HG02642 (cell line): ENCODE measurements around the gene DHCR7.
"Not testable (repeated sequence)": the region's sequence is repeated elsewhere in the genome, so short reads cannot be mapped to it uniquely, and the experiment has no call there.

Source experiments
- ATAC-seq: cut with Tn5 transposase; IDR thresholded peaks from one replicate; pipeline ENCODE4 v1.9.1; 2021; ENCODE audit warnings: mild to moderate bottlenecking; ENCODE audit not compliant: unreplicated experiment, poor library complexity

Gene DHCR7

GRCh38 chr11:71423181-71423790 is 24.9 kb downstream of the DHCR7 start:
- no peak for ATAC-seq

- ATAC-seq = not testable (repeated sequence)
Measured at GRCh38 chr11:71422318-71422717, 25.9 kb downstream of the DHCR7 start.

GRCh38 chr11:71421392-71421950 is 26.7 kb downstream of the DHCR7 start:
- ATAC-seq = no peak

- no peak for ATAC-seq
Measured at GRCh38 chr11:71420455-71421241, 27.5 kb downstream of the DHCR7 start.

GRCh38 chr11:71418643-71419042 is 29.6 kb downstream of the DHCR7 start:
- peak; percentile 88 for ATAC-seq

- no peak for ATAC-seq
Measured at GRCh38 chr11:71414645-71415044, 33.5 kb downstream of the DHCR7 start.

GRCh38 chr11:71410363-71410966 is 37.7 kb downstream of the DHCR7 start:
- ATAC-seq = no peak

- no peak for ATAC-seq
Measured at GRCh38 chr11:71408826-71409225, 39.4 kb downstream of the DHCR7 start.

GRCh38 chr11:71407356-71407755 is 40.8 kb downstream of the DHCR7 start:
- no peak for ATAC-seq

- no peak for ATAC-seq
Measured at GRCh38 chr11:71406681-71407080, 41.5 kb downstream of the DHCR7 start.

GRCh38 chr11:71404209-71404608 is 44.0 kb downstream of the DHCR7 start:
- ATAC-seq = no peak

- ATAC-seq = no peak
Measured at GRCh38 chr11:71402878-71403277, 45.3 kb downstream of the DHCR7 start.

- ATAC-seq = no peak
Measured at GRCh38 chr11:71400216-71400615, 48.0 kb downstream of the DHCR7 start.

GRCh38 chr11:71399341-71399740 is 48.9 kb downstream of the DHCR7 start:
- no peak for ATAC-seq

- ATAC-seq = no peak
Measured at GRCh38 chr11:71397961-71398360, 50.2 kb downstream of the DHCR7 start.

GRCh38 chr11:71397331-71397860 is 50.8 kb downstream of the DHCR7 start:
- ATAC-seq = no peak

GRCh38 chr11:71396548-71397123 is 51.6 kb downstream of the DHCR7 start:
- ATAC-seq = no peak

- no peak for ATAC-seq
Measured at GRCh38 chr11:71395774-71396173, 52.4 kb downstream of the DHCR7 start.

- no peak for ATAC-seq
Measured at GRCh38 chr11:71395263-71395560, 53.0 kb downstream of the DHCR7 start.

GRCh38 chr11:71393283-71393682 is 54.9 kb downstream of the DHCR7 start:
- no peak for ATAC-seq

- ATAC-seq = no peak
Measured at GRCh38 chr11:71391796-71392195, 56.4 kb downstream of the DHCR7 start.
